Epithelial cell of prostate (primary cell): ENCODE results near the gene ZNF503.

Experiments
- DNase-seq: peaks from one replicate; pipeline ENCODE4 v3.0.0-alpha.2; 2011; ENCODE audit warnings: low read depth, low spot score
- H3K27ac ChIP-seq: fragments of 450-650 bp; 2 replicates; pipeline ENCODE4 v1.5.1; 2017; ENCODE audit warnings: mild to moderate bottlenecking

The ZNF503 gene, protein sequence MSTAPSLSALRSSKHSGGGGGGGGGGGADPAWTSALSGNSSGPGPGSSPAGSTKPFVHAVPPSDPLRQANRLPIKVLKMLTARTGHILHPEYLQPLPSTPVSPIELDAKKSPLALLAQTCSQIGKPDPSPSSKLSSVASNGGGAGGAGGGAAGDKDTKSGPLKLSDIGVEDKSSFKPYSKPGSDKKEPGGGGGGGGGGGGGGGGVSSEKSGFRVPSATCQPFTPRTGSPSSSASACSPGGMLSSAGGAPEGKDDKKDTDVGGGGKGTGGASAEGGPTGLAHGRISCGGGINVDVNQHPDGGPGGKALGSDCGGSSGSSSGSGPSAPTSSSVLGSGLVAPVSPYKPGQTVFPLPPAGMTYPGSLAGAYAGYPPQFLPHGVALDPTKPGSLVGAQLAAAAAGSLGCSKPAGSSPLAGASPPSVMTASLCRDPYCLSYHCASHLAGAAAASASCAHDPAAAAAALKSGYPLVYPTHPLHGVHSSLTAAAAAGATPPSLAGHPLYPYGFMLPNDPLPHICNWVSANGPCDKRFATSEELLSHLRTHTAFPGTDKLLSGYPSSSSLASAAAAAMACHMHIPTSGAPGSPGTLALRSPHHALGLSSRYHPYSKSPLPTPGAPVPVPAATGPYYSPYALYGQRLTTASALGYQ

DNA sequence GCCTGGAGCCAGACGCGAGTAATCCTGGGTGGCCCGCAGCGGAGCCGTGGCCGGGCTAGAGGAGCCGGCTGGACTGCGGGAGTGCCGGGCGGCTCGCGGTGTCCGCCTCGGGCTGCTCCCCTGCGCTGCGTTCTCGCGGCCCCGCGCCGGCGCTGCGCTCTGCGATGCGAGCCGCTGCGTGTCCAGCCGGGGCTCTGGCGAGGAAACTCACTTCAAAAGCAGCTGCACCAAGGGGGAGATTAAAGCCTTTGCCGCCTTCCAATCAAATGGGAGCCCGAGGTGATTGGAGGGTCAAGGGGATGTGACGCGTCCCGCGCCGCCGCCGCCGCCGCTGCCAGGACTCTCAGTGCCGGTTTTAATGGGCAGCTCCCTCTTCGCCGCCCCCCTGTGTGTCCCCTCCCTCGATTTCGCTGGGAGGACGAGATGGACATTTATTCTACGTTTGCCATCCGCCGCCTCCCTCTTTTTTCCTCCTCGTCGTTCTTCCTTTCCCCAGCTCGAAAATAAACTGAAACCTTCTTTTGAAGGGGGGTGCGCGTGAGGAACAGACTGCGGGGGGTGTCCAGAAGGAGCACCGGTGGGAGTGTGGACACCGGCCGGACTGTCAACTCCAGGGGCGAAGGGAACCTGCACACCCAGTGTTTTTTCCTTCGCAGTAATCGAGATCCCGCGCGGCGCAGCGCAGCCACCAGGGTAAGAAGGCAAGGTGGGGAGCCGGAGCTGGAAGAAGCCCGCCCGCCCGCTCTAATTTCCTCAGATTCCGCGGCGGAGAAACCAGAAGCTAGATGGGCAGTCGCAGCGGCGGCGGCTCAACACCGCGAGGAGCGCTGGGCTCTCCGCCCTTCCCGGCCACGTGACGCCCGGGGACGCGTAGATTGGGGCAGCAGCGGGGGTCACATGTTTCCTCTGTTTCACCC lies at the start of gene ZNF503:
Gene ZNF503, minus strand, starts transcription at position 196 of the 917 bp plus-strand sequence. CDS start 345 bp downstream, outside the sequence.
- DNase-seq = peak; percentile 93
- H3K27ac ChIP-seq = peak within 1 kb of the TSS; percentile 93

DNA sequence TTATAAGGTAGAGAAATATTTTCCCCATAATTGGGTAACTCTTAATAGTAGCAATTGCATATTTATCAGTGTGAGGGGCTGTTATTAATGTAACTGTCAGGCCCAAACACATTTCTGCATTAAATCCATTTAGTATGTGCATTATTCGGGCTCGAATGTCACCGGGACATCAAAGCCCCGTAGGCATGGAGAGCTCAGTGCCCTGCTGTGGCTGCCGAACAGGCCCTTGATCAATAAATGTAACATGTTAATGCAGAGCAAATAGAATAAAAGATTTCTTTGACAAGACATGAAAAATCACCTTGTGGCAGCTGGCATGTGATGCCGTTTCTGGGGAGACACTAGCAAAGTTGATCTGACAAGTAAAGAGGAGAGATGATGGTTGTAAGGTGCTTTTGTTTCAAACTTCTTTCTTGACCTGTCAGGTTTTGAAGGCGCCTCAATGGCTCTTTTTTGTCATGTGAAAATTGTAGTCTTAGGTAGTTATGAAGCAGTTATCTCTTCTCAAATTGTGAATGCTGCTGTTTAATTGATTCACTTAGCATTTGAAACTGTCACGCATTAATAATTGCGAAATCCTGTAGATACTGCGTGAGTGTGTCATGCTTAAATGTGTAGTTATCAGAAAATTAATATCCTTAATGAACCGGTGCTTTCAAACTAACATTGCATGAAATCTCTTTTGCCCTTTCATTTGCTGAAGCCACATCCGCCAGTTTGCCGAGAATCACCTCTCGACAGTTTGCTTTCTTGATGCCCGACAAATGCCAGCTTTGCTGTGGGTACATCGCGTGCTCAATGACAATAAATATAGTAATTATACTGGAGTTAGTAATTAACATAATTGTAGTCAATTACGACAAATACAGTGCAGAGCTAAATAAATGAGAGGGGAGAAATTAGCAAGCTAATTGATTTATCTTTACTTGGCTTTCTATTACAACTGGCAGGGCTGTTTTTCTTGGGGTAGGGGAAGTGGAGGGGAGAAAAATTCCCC lies 49.4 kb upstream of the ZNF503 start:
- no peak overlapping the region for H3K27ac ChIP-seq
- DNase-seq = no peak

DNA sequence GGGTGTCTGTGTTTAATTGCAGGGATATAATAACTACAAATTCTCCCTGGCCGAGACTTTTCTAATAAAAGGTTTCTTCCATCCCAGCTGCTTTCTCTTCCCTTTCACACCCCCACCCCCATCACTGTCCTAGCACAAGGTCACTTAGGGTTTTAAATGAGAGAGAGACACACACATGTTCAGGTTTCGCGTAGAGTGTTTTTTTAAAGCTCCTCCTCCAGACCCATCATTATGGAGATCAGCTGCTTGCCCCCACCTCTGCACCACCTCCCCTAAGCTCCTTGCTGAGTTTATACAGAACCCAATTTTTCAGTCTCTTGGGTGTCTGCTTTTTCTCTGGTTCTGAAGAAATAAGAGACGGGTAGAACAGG lies 48.5 kb upstream of the ZNF503 start:
- H3K27ac ChIP-seq = no peak overlapping the region
- no peak for DNase-seq

DNA sequence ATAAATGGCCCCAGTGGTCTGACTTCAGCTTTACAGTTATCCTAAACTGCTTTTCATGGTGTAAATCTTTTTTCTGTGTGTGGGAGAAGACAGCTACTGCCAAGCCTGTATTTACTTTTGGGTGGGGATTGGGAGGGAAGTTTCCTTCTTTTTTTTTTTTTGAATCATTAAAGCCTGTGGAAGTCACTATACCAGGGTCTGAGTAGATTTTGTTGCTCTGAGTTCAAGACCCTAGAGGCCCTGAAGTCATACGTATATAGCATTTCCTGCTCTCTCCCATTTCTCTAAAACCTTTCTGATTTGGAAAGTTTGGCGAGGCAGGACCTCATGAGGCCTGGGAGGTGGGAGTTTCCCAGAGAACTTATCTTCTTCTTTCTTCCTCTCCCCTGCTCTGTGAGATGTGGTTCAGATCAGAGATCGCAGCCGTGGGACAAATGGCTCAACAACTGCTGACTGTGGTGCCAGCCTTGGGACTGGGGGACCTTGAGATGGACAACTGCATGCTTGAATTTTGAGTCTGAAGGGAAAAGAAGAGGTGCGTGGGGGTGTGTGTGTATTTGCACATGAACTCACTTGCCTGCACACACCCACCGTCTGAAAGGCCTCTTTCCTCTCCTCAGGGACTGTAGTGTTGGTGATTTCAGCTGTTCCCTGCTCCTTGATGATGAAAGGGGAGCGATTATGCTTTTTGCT lies 48.0 kb upstream of the ZNF503 start:
- H3K27ac ChIP-seq = no peak overlapping the region
- no peak for DNase-seq

DNA sequence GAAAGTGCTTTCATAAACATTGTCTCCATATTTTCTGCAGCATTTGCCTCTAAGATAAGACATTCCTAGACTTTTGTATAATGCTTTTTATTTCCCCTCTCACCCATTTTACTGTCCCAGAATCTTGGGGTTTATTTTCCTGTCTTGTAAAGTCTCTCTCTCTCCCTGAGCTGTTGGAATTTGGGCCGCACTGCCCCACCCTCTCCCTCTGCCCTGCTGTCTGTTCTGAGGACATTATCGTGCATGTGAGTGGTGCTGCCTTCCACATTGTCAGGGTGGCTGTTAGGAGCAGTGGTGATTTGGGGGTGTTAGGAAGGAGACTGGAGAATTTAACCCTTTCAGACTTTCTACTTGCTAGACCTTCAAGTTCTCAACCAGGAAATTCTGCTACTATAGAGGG lies 46.6 kb upstream of the ZNF503 start:
- DNase-seq = no peak
- H3K27ac ChIP-seq = no peak overlapping the region

DNA sequence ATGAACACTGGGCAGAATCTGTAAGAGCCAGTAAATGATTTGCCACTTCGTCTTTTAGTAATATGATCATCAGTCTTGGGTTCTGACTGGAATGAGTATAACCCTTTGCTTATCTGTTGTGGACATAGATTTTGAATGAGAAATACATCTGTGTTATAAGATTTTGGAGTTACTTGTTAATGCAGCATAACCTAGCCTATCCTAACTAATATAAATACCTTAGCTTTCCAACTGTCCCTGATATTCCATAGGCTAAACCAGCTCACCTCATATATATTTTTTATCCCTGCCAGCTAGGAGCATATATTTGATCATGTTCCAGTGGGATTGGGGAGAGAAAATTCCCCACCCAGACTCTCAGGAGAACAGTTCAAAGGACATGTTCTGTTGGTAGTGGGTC lies 44.9 kb upstream of the ZNF503 start:
- DNase-seq = no peak
- no peak overlapping the region for H3K27ac ChIP-seq

DNA sequence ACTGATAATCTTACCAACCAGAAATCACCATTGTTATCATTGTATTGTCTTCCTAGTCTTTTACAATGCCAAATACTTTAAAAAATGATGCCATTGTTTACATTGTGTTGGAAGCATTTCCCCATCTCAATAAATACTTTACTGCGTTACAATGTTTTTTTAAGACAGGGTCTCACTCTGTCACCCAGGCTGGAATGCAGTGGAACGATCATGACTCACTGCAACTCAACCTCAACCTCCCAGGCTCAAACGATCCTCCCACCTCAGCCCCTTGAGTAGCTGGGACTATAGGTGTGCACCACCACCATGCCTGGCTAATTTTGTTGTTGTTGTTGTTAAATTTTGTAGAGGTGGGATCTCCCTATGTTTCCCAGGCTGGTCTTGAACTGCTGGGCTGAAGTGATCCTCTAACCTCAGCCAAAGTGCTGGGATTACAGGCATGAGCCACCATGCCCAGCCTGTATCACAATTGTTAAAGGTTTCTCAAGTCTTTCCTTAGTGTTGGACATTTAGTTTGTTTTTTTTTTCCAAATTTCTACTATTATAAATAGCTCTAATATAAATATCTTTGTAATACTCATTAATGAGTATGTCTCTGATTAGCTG lies 43.3 kb upstream of the ZNF503 start:
- DNase-seq = no peak
- H3K27ac ChIP-seq = no peak overlapping the region

DNA sequence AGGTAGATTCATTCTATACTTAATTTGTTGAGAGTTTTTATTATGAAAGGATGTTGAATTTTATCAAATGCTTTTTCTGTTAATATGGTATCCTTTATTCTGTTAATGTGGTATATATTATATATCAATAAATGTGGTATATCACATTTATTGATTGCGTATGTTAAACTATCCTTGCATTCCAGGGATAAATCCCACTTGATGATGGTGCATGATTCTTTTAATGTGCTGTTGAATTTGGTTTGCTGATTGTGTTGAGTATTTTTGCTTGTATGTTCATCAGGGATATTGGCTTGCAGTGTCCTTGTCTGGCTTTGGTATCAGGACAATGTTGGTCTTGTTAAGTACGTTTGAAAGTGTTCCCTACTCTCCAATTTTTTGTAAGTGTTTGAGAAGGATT lies 41.8 kb upstream of the ZNF503 start:
- no peak for DNase-seq
- H3K27ac ChIP-seq = no peak overlapping the region

DNA sequence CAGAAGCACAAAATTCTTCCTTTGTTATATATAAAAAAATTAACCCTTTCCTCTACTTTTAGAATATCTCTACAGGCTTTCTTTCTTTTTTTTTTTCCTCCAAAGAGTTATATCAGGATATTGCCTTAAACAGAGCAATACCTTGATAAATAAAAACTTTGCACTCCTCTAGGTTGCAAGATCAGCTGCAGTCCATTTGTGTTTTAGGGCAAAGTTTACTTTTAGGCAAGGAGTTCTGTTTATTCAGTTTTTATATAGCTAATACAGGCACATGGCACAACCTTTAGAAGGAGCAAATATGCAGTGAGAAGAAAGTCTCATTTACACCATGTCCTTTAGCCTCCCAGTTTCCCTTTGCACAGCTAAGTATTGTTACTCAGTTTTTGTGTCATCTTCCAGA lies 40.1 kb upstream of the ZNF503 start:
- H3K27ac ChIP-seq = no peak overlapping the region
- no peak for DNase-seq

DNA sequence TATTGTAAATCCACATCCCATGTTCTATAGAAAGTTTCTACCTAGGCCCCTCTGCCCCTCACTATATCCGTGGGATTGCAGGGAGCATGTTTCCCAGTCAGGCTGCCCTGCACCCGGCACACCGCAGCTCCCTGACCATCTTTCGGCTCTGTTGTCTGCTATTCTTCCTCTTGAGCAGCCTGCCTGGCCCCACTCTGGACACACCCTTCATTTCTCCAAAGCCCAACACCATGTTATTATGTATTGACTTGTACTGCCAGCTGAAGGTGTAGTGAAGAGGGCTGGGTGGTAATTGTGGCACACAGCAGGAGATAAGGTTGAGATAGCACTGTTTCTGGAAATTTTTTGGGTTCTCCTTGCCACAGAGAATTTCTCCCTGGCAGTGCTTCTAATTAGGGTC lies 39.6 kb upstream of the ZNF503 start:
- no peak for DNase-seq

DNA sequence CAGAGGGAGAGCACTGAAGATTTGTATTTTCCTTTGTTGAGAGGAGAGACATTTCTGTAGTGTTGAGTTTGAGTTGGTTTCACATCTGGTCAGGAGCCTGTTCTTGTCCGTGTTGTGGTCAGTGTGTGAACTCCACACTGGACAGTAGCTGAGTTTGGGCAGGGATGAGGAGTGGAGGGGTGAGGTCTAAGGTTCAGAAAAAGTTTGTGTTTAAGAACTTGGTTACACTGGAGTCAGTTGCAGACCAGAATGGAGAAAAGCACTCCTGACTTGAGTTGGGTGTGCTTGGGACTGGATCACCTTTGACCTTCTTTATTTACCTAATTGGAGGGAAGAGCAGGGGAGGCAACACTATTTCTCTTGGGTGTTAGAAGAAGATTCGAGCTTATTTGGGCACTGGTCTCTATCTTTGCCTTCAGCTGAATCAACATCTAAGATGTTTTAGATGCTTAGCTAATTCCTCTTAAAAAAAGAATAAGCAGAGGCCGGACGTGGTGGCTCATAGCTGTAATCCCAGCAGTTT lies 38.8 kb upstream of the ZNF503 start:
- H3K27ac ChIP-seq = no peak overlapping the region

More for the DNA sequence above, 39.6 kb upstream of the ZNF503 start:
- no peak overlapping the region for H3K27ac ChIP-seq

DNA sequence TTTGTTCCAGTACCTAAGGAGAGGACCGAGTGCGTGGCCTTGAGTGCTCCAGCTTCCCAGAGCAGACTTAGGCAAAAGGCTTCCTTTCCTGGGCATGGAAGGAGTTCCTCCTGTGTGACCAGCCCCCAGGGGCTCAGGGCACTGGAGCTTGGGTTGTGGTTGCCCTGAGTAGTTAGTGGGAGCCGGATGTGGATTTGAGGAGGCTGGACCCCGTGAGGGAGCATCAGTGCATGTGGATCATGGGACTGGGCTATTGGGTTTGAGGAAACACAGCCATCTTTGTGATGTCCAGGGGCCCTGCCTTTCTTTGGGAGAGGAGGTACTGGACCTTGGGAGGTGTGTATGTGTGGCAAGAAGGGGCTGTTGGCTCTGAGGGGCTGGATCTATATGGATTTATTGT lies 38.2 kb upstream of the ZNF503 start:
- no peak for DNase-seq
- H3K27ac ChIP-seq = no peak overlapping the region

More for the DNA sequence above, 38.8 kb upstream of the ZNF503 start:
- DNase-seq = no peak

DNA sequence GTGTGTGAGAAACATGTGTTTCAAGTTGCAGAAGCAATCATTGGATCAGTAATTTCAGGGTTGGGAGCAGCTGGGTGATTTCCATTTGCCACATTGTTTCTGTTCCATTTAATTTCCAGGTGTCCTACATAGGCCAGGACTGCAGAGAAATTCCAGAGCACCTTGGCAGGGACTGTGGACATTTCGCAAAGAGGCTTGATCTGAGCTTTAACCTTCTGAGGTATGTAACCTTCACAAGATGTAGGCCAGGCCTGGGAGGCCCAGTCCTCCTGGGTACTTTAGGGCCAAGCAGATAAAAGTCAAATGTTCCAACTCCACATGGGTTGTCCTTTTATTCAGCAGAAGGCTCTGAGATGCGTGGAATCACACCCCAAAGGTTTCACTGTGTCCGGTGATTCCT lies 36.7 kb upstream of the ZNF503 start:
- H3K27ac ChIP-seq = no peak overlapping the region

DNA sequence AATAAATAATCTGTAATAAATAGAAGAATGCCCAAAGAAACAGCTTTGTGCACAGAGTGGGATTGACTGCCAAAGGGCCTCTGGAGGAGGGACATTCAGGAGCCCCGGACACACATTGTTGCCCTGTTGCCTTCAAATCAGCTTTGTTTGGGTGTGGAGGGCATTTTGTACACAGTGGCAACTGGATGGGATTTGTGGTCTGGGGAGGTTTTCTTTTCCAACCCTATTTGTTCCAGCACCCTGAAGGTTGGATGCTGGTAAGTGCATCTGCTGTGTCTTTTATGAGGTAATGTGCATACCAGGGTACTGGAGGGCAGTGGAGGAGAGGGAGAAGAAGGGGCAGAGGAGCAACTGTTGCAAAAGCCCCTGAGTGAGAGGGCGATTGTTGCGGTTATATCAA lies 36.1 kb upstream of the ZNF503 start:
- DNase-seq = no peak
- no peak overlapping the region for H3K27ac ChIP-seq

More for the DNA sequence above, 36.7 kb upstream of the ZNF503 start:
- no peak for DNase-seq

DNA sequence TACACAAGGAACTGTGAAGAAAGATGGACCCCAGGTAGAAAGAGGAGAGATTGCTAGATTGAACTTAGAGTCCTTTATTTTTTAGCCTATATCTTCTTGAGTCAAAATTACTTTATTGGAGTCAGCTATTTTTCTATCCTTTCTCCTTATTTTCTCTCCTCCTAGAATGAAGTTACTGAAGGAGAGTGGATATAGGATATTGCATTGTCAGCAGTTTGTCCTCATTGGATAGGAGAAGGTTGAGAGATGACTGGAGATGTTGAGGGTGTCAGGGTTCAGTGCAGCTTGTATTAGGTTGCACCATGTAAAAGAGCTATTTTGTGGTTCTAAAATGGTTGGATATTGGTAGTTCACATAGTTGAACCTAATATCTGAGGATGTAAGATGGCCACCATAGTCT lies 35.3 kb upstream of the ZNF503 start:
- no peak for DNase-seq
- H3K27ac ChIP-seq = no peak overlapping the region

DNA sequence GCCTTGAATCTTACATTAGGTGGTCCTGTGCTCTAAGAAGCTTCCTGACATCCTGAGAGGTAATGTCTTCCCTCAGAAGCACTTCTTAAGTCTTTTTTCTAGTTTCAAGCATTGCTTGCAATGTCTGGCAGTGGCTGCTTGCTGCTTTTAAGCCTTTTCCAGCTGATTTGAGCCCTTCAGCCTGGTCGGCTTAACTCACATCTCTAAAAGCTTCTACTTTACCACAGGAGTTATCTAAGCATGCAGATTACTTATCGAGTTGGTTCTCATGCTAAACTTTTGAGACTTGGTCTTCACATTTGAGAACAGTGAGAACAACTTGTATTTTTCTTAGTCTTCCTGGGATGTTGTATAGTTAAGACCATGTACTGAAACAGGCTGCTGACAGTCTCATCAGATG lies 33.7 kb upstream of the ZNF503 start:
- no peak overlapping the region for H3K27ac ChIP-seq
- DNase-seq = no peak

DNA sequence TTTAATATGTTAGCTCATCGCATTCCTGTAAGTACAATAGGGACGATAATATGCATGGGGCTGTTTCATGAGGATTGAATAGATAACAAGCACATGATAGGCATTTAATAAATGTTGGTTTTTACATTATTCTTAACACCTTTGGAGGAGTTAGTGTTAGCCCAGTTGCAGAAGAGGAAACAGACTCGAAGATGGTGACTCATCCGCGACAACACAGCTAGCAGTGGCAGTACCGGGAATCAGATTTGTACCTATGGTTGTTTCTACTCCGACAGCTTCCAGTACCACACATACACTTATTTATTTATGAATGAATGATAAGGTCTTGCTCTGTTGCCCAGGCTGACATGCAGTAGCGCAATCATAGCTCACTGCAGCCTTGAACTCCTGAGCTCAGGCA lies 32.7 kb upstream of the ZNF503 start:
- no peak overlapping the region for H3K27ac ChIP-seq
- DNase-seq = no peak

DNA sequence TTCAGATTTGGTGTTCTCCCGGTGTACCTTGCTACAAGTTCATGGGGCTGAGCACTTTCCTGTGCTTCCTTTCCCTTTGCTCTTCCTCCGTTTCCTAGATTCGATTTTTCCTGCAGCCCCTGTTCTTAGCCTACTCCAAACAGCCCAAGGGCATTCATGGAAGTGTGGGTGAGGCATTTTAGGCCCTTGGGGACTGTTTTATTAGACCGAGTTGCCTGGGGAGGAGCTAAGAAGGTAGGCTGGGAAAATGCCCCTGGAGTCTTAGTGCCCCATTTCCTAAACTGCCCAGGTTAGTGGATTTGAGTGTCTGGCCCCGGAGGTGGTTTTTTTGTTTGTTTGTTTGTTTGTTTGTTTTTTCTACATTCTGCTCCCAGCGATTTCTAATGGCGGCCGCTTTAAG lies 31.7 kb upstream of the ZNF503 start:
- H3K27ac ChIP-seq = no peak overlapping the region
- no peak for DNase-seq
